HepG2 (cell line): Measurements from ENCODE around the gene DNAJC4. TPM values are rescaled to one million over a fixed set of nuclear protein-coding genes. Genes with fewer than 3 reads are reported as not detected.

Experiments used
- FOXA3 ChIP-seq: IDR thresholded peaks from 2 replicates; pipeline ENCODE4 v1.6.1; 2016; ENCODE audit warnings: missing genetic modification reagents, missing compliant biosample characterization
- FOXO1 ChIP-seq: sonication (generic); formaldehyde crosslinking; IDR thresholded peaks from 2 replicates; pipeline ENCODE4 v1.4.0; 2020; ENCODE audit warnings: missing genetic modification reagents
- GFI1 ChIP-seq: sonication (generic); formaldehyde crosslinking; IDR thresholded peaks from 2 replicates; pipeline ENCODE4 v1.5.0; 2020; ENCODE audit warnings: missing genetic modification reagents, mild to moderate bottlenecking, borderline replicate concordance
- HIVEP1 ChIP-seq: sonication (generic); formaldehyde crosslinking; IDR thresholded peaks from 2 replicates; pipeline ENCODE4 v1.4.0; 2020; ENCODE audit warnings: mild to moderate bottlenecking, missing genetic modification reagents
- IRF2 ChIP-seq: IDR thresholded peaks from 2 replicates; pipeline ENCODE4 v1.6.1; 2018; ENCODE audit warnings: missing genetic modification reagents, missing compliant biosample characterization
- MEIS1 ChIP-seq: sonication (generic); formaldehyde crosslinking; IDR thresholded peaks from 2 replicates; pipeline ENCODE4 v1.9.0; 2021; ENCODE audit warnings: mild to moderate bottlenecking, missing genetic modification reagents, moderate library complexity, borderline replicate concordance
- MTA1 ChIP-seq: sonication (generic); formaldehyde crosslinking; IDR thresholded peaks from 2 replicates; pipeline ENCODE4 v1.4.0; 2020; ENCODE audit warnings: missing genetic modification reagents, mild to moderate bottlenecking, borderline replicate concordance
- NCOA5 ChIP-seq: sonication (generic); formaldehyde crosslinking; IDR thresholded peaks from 2 replicates; pipeline ENCODE4 v1.4.0; 2020; ENCODE audit warnings: missing genetic modification reagents
- POLR2G ChIP-seq: fragments of 200-400 bp; formaldehyde crosslinking; IDR thresholded peaks from 2 replicates; pipeline ENCODE4 v1.6.1; 2018; ENCODE audit warnings: mild to moderate bottlenecking, low read depth, low read length, moderate library complexity
- RARA ChIP-seq: IDR thresholded peaks from 2 replicates; pipeline ENCODE4 v1.6.1; 2016; ENCODE audit warnings: missing genetic modification reagents, missing compliant biosample characterization
- RFX3 ChIP-seq: IDR thresholded peaks from 2 replicates; pipeline ENCODE4 v1.6.1; 2016; ENCODE audit warnings: missing biosample characterization, missing genetic modification reagents
- RFXANK ChIP-seq: IDR thresholded peaks from 2 replicates; pipeline ENCODE4 v1.6.1; 2016
- STAG1 ChIP-seq: sonication (generic); formaldehyde crosslinking; IDR thresholded peaks from 2 replicates; pipeline ENCODE4 v1.4.0; 2020; ENCODE audit warnings: missing genetic modification reagents
- TCF12 ChIP-seq, 2 experiments: fragments of 450-650 bp in 1 of 2; sonication (generic) in 1 of 2; formaldehyde crosslinking in 1 of 2; IDR thresholded peaks; 2 replicates each; pipeline versions ENCODE4 v1.6.1 to v1.8.0; 2017 to 2022; ENCODE audit warnings: antibody characterized with exemption in 1 of 2, mild to moderate bottlenecking in 1 of 2, missing genetic modification reagents in 1 of 2, moderate library complexity in 1 of 2
- UBTF ChIP-seq: sonication (generic); formaldehyde crosslinking; IDR thresholded peaks from 2 replicates; pipeline ENCODE4 v1.4.0; 2020; ENCODE audit warnings: mild to moderate bottlenecking, missing genetic modification reagents
- ZNF263 ChIP-seq: sonication (generic); formaldehyde crosslinking; IDR thresholded peaks from 2 replicates; pipeline ENCODE4 v1.4.0; 2020; ENCODE audit warnings: missing genetic modification reagents
- ZNF274 ChIP-seq: sonication (generic); formaldehyde crosslinking; IDR thresholded peaks from 2 replicates; pipeline ENCODE4 v1.5.1; 2020; ENCODE audit warnings: mild to moderate bottlenecking, missing genetic modification reagents
- ZNF441 ChIP-seq: sonication (generic); formaldehyde crosslinking; IDR thresholded peaks from 2 replicates; pipeline ENCODE4 v1.7.0; 2021; ENCODE audit warnings: missing genetic modification reagents, borderline replicate concordance
- ZNF546 ChIP-seq: sonication (generic); formaldehyde crosslinking; conservative IDR thresholded peaks from 2 replicates; pipeline ENCODE4 v1.8.1; 2023; ENCODE audit warnings: mild to moderate bottlenecking, missing genetic modification reagents
- ZSCAN31 ChIP-seq: sonication (generic); formaldehyde crosslinking; IDR thresholded peaks from 2 replicates; pipeline ENCODE4 v1.5.0; 2020; ENCODE audit warnings: low read depth, mild to moderate bottlenecking, missing genetic modification reagents
- polyA plus RNA-seq, 8 experiments: library from polyadenylated mRNA; depleted of rRNA in 3 of 8; stranded (reverse) in 7 of 8; unstranded in 1 of 8; fragments of >200 nt; fragmentation: Illumina TruSeq in 4 of 8; extraction: Trizol in 4 of 8; gene quantifications; 2 replicates each; pipeline versions ENCODE4 v1.2.1 to v1.2.3, GENCODE V29; 2011 to 2016; ENCODE audit warnings: low read depth in 4 of 8, missing spikeins in 1 of 8, mixed read lengths in 1 of 8; ENCODE audit not compliant: insufficient read depth in 1 of 8
- total RNA-seq, 5 experiments: library from RNA; depleted of rRNA; stranded (reverse); fragments of >200 nt; fragmentation: Illumina TruSeq; extraction: Trizol; gene quantifications; 2 replicates each; pipeline ENCODE4 v1.2.3, GENCODE V29; 2016; ENCODE audit warnings: low read depth in 1 of 5
- TF ChIP-seq, protein P1 (sequence below): sonication (generic); formaldehyde crosslinking; IDR thresholded peaks from 2 replicates; pipeline ENCODE4 v1.4.0; 2020; ENCODE audit warnings: missing genetic modification reagents
- TF ChIP-seq, protein P2 (sequence below): sonication (generic); formaldehyde crosslinking; IDR thresholded peaks from 2 replicates; pipeline ENCODE4 v1.5.1; 2020; ENCODE audit warnings: mild to moderate bottlenecking, moderate library complexity, missing genetic modification reagents
- TF ChIP-seq, protein P3 (sequence below): sonication (generic); formaldehyde crosslinking; IDR thresholded peaks from 2 replicates; pipeline ENCODE4 v1.8.0; 2022; ENCODE audit warnings: missing genetic modification reagents, mild to moderate bottlenecking, borderline replicate concordance
- TF ChIP-seq, protein P4 (sequence below): sonication (generic); formaldehyde crosslinking; IDR thresholded peaks from 2 replicates; pipeline ENCODE4 v1.4.0; 2020; ENCODE audit warnings: missing genetic modification reagents

DNAJC4 gene
- total and polyA plus RNA-seq, 2 of the 13 experiments (the other 11 are each of a cell fraction or from before 2014, with no cell fraction given) = 10.3 to 60.8 TPM

GRCh38 chr11:64252003-64252872, 21.9 kb downstream of the DNAJC4 start (continued):
- TF ChIP-seq UBTF (CRISPR knock-in tag) = no peak
- no peak for TF ChIP-seq RFXANK
- 0 out of 2 replicates have a peak, but pooled peaks have one; percentile 1 for TF ChIP-seq ZNF274
- TF ChIP-seq, protein P1, sequence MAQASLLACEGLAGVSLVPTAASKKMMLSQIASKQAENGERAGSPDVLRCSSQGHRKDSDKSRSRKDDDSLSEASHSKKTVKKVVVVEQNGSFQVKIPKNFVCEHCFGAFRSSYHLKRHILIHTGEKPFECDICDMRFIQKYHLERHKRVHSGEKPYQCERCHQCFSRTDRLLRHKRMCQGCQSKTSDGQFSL (CRISPR knock-in tag) = no peak
- TF ChIP-seq HIVEP1 (CRISPR knock-in tag) = no peak
- TF ChIP-seq STAG1 (CRISPR knock-in tag) = no peak
- 0 out of 2 replicates have a peak, but pooled peaks have one; percentile 25 for TF ChIP-seq ZSCAN31 (CRISPR knock-in tag)
- no peak for TF ChIP-seq RARA (CRISPR knock-in tag)
- TF ChIP-seq, protein P2, sequence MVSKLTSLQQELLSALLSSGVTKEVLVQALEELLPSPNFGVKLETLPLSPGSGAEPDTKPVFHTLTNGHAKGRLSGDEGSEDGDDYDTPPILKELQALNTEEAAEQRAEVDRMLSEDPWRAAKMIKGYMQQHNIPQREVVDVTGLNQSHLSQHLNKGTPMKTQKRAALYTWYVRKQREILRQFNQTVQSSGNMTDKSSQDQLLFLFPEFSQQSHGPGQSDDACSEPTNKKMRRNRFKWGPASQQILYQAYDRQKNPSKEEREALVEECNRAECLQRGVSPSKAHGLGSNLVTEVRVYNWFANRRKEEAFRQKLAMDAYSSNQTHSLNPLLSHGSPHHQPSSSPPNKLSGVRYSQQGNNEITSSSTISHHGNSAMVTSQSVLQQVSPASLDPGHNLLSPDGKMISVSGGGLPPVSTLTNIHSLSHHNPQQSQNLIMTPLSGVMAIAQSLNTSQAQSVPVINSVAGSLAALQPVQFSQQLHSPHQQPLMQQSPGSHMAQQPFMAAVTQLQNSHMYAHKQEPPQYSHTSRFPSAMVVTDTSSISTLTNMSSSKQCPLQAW (CRISPR knock-in tag) = no peak
- 0 out of 2 replicates have a peak, but pooled peaks have one; percentile 30 for TF ChIP-seq ZNF546 (CRISPR knock-in tag)
- no peak for TF ChIP-seq TCF12 (IDR thresholded peaks at IDR 0.05)
- no peak for TF ChIP-seq TCF12 (CRISPR knock-in tag; IDR thresholded peaks at IDR 0.05)
- TF ChIP-seq NCOA5 (CRISPR knock-in tag) = no peak
- TF ChIP-seq GFI1 (CRISPR knock-in tag) = no peak
- TF ChIP-seq POLR2G = no peak
- no peak for TF ChIP-seq RFX3 (CRISPR knock-in tag)
- no peak for TF ChIP-seq IRF2 (CRISPR knock-in tag)
- TF ChIP-seq, protein P3, sequence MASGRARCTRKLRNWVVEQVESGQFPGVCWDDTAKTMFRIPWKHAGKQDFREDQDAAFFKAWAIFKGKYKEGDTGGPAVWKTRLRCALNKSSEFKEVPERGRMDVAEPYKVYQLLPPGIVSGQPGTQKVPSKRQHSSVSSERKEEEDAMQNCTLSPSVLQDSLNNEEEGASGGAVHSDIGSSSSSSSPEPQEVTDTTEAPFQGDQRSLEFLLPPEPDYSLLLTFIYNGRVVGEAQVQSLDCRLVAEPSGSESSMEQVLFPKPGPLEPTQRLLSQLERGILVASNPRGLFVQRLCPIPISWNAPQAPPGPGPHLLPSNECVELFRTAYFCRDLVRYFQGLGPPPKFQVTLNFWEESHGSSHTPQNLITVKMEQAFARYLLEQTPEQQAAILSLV (CRISPR knock-in tag) = no peak
- TF ChIP-seq ZNF441 (CRISPR knock-in tag) = no peak
- peak; percentile 53; the same call in 1 of the 2 replicates for TF ChIP-seq MEIS1 (CRISPR knock-in tag)
- TF ChIP-seq ZNF263 (CRISPR knock-in tag) = no peak
- TF ChIP-seq, protein P4, sequence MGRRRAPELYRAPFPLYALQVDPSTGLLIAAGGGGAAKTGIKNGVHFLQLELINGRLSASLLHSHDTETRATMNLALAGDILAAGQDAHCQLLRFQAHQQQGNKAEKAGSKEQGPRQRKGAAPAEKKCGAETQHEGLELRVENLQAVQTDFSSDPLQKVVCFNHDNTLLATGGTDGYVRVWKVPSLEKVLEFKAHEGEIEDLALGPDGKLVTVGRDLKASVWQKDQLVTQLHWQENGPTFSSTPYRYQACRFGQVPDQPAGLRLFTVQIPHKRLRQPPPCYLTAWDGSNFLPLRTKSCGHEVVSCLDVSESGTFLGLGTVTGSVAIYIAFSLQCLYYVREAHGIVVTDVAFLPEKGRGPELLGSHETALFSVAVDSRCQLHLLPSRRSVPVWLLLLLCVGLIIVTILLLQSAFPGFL = no peak
- TF ChIP-seq FOXA3 (CRISPR knock-in tag) = no peak
- no peak for TF ChIP-seq FOXO1 (CRISPR knock-in tag)
- TF ChIP-seq MTA1 (CRISPR knock-in tag) = peak; percentile 15; the same call in 1 of the 2 replicates
